HG03575 (cell line): ENCODE measurements around the gene HYCC1.
"Not testable (repeated sequence)": the region's sequence is repeated elsewhere in the genome, so short reads cannot be mapped to it uniquely, and the experiment has no call there.

Experiments used
- ATAC-seq: cut with Tn5 transposase; IDR thresholded peaks from one replicate; pipeline ENCODE4 v1.9.1; 2021; ENCODE audit not compliant: unreplicated experiment, insufficient number of reproducible peaks, low FRiP score; ENCODE audit errors: extremely low read depth

The HYCC1 gene

DNA sequence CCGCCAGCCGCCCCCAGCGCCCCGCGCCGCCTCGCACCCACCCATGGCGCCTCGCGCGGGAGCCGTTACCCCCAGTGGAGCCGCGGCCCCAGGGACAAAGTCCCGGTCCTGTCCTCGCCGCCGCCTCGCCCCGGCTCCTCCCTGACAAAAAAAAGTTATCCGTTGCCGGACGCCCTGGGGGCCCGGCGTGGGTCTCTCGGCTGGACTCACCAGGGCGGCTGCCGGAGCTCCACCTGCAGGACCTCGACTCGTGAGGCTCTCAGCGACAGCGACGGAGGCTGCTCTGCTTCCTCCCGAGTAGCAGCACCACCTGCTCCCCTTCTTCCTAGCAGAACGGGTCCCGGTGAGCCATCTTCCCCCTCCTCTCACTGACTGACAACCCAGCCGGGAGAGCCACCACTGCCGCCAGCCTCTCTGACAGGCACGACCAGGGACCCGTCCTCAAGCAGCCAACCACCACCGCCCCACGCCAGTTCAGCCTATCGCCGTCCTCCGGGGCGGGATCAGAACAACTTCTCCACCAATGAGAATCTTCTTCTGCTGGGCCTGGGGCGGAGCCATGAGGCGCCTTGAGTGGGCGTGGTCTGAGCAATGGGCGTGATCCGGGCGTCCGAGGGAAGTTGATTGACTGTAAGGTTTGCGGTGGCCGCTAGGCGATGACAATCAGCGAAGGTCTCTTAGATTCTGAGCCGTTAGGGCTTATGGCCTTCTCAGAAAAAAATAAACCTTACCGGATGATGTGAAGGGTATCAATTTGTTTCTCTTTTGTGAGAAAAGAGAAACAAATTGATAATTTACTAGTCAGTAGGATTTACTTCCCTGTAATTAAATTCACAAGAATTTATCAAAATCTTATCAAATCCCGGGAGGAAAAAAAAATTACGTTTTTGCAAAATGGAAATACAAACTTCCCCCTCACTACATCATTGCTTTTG is at the start of gene HYCC1:
TSS of gene HYCC1 (minus strand) at position 416 of the 935 bp plus-strand sequence. CDS start 23,019 bp downstream, outside the sequence.
- ATAC-seq = peak; percentile 86

DNA sequence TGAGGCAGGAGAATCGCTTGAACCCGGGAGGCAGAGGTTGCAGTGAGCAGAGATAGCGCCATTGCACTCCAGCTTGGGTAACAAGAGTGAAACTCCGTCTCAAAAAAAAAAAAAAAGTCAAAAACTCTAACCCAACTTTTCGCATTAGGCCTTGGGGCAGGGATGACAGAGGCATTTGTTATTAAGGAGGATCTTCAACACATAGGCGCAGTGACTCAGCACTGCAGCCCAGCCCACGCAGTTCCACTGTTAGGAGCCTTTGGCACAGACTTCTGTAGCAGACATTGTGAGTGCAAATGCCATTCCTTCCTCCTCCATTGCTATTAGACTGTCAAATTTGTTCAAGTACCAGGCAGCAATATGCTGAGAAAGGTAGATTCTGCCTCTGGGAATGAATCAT is 48.5 kb upstream of the HYCC1 start:
- no peak for ATAC-seq

DNA sequence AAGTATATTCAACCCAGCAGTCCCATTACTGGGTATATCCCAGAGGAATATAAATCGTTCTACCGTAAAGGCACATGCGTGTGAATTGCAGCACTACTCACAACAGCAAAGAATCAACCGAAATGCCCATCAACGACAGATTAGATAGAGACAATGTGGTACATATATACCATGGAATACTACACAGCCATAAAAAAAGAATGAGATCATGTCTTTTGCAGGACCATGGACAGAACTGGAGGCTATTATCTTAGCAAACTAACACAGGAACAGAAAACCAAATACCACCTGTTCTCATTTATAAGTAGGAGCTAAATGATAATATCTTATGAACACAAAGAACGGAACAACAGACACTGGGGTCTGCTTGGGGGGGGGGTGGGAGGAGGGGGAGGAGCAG is 47.4 kb upstream of the HYCC1 start:
- no peak for ATAC-seq

DNA sequence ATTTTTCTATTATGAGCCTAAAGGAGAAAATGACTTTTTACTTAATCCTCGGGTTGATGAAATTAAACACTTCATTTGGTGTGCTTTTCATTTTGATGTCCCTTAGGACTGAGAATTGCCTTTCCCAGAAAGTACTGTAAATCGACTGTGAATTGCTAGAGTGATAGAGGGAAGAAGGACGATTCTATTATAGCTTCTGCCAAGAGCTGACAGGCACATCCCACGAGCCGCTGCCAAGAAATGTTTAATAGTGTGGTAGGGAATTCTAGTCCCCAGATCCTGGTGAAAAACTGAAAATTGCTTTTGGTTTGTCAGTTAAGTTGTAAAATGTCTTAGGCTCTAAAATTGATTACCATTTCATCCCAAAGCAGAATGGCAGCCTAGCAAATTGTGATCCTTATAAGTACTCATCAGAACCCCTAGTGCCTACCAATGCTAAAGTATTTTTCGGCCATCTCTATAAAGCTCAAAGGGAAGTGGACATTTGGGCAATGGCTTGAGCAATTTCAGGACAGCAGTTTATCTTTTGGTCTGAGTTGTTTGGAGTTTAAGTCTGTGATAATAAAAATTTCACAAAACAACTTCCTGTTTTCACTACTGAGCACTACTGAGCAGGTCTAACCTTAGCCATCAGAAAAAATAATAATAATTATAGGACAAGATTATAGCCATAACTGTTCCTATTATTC is 44.6 kb upstream of the HYCC1 start:
- no peak for ATAC-seq

DNA sequence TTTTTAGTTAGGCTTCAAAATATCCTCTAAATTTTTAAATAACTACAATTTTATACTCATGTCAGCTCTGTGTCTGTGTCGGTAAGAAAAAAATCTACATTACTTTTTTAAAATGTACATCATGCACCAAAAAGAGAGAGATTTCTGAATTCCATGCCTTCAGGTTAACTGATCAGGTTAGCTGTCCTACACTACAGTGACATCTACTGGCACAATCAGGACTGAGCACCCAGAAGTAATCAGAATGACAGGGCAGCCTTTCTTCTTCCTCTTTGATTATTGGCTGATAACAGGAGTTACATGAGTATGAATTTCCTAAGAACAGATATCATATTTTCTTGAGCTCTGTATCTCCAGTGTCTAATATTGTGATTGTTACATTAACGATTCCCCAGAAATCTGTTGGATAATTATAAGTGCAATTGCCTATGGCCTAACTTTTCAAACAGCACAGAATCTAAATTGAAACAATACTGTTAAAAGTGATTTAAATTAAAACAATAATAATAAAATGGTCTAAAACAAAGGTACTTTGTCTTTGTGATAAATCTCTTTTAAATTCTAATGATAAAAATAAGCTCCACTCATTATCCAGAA is 41.8 kb upstream of the HYCC1 start:
- no peak for ATAC-seq

DNA sequence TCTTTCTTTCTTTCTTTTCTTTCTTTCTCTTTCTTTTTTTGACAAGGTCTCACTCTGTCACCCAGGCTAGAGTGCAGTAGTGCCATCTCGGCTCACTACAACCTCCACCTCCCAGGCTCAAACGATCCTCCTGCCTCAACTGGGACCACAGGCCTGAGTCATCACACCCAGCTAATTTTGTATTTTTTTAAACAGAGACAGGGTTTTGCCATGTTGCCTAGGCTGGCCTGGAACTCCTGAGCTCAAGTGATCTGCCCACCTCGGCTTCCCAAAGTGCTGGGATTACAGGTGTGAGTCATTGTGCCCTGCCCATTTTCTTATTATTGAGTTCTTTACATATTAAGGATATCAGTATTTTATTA is 37.2 kb upstream of the HYCC1 start:
- not testable (repeated sequence) for ATAC-seq

DNA sequence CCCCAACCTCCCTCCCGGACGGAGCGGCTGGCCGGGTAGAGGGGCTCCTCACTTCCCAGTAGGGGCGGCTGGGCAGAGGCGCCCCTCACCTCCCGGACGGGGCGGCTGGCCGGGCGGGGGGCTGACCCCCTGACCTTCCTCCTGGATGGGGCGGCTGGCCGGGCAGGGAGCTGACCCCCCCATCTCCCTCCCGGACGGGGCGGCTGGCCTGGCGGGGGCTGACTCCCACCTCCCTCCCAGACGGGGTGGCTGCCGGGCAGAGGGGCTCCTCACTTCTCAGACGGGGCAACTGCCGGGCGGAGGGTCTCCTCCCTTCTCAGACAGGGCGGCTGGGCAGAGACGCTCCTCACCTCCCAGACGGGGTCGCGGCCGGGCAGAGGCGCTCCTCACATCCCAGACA is 32.4 kb upstream of the HYCC1 start:
- ATAC-seq = not testable (repeated sequence)

DNA sequence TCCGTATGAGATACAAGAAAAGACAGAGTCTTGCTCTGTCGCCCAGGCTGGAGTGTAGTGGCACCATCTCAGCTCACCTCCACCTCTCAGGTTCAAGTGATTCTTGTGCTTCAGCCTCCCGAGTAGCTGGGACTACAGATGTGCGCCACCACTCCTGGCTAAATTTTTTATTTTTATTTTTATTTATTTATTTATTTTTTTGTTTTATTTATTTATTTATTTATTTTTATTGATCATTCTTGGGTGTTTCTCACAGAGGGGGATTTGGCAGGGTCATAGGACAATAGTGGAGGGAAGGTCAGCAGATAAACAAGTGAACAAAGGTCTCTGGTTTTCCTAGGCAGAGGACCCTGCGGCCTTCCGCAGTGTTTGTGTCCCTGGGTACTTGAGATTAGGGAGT is 31.2 kb upstream of the HYCC1 start:
- not testable (repeated sequence) for ATAC-seq

DNA sequence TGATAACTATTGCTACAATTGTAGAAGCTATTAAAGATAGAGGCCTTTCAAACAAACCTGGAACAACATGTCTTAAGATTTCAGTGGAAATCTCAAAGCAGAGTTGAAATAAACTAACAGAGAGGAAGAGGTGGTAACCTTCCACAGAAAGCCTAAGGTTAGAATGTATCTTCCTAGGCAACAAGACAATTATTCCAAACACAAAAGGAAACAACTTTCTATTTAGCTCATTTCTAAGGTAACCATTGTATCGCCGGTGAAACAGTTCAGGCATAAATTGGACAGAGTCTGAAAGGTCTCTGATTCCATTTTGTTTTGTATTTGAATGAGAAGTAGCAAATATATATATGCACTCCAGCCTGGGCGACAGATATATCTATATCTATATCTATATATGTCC is 30.7 kb upstream of the HYCC1 start:
- no peak for ATAC-seq

DNA sequence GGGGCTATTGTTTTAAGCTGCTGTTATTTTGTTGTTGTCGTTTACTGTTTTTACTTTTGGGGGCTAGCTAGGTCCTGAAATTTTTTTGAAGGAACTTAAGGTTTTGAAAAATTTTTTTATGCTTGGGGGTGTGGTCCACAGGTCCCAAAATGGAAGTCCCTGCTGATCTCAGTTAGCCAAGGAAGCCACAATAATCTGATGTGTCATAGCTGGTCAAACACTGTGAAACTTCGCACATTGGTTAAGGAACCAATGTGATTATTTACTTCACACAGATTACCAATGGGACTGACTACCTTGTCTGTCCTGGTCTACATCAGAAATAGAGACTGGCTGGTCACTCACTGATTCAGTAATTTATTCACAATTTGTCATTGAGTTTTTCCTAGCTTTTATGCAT is 29.5 kb upstream of the HYCC1 start:
- no peak for ATAC-seq

DNA sequence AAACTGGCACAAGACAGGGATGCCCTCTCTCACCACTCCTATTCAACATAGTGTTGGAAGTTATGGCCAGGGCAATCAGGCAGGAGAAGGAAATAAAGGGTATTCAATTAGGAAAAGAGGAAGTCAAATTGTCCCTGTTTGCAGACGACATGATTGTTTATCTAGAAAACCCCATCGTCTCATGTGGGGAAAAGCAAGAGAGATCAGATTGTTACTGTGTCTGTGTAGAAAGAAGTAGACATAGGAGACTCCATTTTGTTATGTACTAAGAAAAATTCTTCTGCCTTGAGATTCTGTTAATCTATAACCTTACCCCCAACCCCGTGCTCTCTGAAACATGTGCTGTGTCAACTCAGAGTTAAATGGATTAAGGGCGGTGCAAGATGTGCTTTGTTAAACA is 25.7 kb upstream of the HYCC1 start:
- not testable (repeated sequence) for ATAC-seq

DNA sequence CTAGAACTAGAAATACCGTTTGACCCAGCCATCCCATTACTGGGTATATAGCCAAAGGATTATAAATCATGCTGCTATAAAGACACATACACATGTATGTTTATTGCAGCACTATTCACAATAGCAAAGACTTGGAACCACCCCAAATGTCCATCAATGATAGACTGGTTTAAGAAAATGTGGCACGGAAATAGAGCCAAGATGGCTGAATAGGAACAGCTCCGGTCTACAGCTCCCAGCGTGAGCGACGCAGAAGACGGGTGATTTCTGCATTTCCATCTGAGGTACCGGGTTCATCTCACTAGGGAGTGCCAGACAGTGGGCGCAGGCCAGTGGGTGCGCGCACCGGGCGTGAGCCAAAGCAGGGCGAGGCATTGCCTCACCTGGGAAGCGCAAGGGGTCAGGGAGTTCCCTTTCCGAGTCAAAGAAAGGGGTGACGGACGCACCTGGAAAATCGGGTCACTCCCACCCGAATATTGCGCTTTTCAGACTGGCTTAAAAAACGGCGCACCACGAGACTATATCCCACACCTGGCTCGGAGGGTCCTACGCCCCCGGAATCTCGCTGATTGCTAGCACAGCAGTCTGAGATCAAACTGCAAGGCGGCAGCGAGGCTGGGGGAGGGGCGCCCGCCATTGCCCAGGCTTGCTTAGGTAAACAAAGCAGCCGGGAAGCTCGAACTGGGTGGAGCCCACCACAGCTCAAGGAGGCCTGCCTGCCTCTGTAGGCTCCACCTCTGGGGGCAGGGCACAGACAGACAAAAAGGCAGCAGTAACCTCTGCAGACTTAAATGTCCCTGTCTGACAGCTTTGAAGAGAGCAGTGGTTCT is 21.8 kb upstream of the HYCC1 start:
- not testable (repeated sequence) for ATAC-seq

DNA sequence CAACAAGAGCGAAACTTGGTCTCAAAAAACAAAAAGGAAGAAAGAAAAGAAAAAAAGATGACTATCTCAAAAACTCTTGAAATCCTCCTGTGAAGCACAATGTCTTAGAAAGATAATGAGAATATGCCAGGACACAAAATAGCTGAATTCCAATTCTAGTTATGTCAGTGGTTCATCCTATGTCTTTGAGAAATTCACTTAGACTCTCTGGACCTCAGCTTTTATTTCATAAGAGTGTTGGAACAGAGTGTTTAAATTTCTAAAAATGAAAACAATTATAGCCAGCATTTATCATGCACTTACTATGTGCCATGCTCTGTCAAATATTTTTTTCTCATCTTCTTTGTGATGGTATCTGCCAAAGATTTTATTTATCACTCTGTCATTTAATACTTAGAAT is 13.3 kb upstream of the HYCC1 start:
- no peak for ATAC-seq

DNA sequence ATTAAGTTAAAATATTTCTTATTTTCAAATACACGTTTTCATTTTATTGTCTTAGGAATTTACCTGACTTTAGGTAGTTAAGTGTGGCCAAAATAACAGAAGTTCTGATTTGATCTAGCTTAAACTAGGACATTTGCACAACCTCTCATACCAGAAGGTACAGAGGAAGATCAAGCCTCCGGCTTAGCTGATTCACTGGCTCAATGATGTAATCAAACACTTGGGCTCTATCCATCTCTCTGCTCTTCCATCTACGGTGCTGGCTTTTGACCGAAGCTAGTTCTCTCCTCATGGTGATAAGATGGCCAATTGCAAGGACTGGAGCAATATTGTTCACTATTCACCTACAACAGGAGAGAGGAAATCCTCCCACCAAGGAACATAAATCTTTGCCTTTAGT is 12.2 kb upstream of the HYCC1 start:
- no peak for ATAC-seq

DNA sequence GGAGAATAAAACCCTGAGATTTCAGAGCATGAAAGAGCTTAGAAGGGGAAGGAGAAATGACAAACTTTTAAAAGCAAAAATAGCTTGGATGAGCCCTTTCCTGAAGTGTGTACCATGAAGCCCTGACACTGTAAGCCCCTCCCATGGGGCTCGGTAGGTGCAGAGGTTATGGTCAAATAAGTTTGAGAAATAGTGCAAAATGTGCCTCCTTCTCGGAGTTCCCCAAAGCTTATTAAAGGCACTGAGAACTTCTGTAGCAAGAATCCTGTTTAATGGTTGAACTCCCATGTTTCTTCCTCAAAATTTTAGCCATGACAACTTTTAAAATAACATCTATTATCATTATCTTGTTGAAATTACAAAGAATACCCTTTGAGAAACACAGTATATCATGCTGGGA is 10.5 kb upstream of the HYCC1 start:
- no peak for ATAC-seq

DNA sequence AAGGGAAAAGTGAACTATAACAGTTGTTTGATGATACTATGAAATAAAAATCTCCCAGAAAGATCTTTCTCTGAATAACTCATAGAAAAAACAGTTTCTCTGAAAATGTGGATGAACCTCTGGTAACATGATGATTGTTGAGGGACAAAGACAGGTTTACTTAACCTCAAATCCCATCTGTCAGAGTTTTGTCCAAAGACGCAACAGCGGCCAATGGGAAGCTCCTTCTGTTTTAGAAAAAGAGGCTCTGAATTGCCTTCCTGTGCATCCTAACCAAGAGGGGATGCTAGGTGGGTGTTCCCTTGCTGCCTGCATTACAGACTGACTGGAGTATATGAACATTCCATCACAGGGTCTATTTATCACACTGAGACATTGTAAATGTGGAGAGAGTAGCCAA is 8.9 kb upstream of the HYCC1 start:
- no peak for ATAC-seq

DNA sequence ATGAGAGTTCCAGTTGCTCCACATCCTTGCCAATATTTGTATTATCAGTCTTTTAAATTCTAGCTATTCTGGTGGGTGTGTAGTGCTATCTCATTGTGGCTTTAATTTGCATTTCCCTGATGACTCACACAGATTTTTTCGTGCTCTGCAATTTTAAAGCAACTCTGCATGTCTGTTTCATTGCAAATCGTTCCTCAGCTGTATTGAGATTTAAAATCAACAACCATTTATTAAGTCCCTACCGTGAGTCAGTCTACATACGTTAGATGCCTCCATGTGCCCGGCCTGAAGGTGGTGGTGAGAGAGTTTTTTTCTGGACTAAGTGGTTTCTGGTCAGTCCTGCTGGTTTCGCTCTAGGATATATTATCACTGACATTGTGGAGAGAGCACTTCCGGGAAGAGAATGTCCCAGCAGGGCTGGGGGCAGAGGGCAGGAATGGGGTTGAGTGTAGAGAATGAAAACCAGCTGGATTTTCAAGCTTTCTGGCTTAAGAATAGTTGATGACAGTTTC is 8.4 kb upstream of the HYCC1 start:
- ATAC-seq = no peak

DNA sequence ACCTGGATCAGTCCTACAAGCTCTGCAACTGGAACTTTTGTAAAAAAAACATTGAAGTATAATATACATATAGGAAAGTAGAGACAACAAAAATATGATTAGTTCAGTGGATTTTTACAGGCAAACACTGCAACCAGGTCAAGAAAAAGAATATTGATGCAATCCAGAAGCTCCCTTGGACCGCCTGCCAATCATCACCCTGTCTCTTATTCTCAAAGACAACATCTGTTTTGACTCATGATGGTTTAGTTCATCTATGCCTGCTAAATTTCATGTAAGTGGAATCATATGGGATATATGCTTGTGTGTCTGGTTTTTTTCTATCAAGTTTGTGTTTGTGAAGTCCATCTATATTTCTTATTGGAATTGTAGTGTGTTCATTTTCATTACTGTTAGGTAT is 7.7 kb upstream of the HYCC1 start:
- ATAC-seq = no peak
